SK-N-SH (cell line): ENCODE results near the gene WDR86. TPM values are rescaled to one million over a fixed set of nuclear protein-coding genes. Genes with fewer than 3 reads are reported as not detected.

Source experiments
- CTCF ChIA-PET: fragments of 300-600, 350-600 bp; formaldehyde crosslinking; extraction: SDS; loops from one replicate; lab custom pipeline; 2021; lab: Yijun Ruan, JAX
- POLR2A ChIA-PET: fragments of 350-600 bp; sonication (Branson Sonifier 250); formaldehyde crosslinking; extraction: SDS; loops from one replicate; lab custom pipeline; 2020; ENCODE audit warnings: antibody characterized with exemption, inconsistent platforms; lab: Yijun Ruan, JAX
- DNase-seq: peaks from one replicate; pipeline ENCODE4 v3.0.0; 2012
- H2AFZ ChIP-seq: fragments of 200-600 bp; sonication (generic); 2 replicates; pipeline ENCODE4 v1.8.1; 2016; ENCODE audit warnings: antibody characterized with exemption, mild to moderate bottlenecking, low read depth
- H3F3A ChIP-seq: fragments of 200-600 bp; sonication (generic); replicated peaks from 2 replicates; pipeline ENCODE3; 2016; ENCODE audit warnings: antibody characterized with exemption, mild to moderate bottlenecking; ENCODE audit not compliant: insufficient read depth
- H3K27ac ChIP-seq, 2 experiments: fragments of 200-500 bp in 1 of 2; fragments of 200-600 bp in 1 of 2; sonication (Bioruptor generic) in 1 of 2; sonication (generic), shearing (Covaris generic) in 1 of 2; 2 replicates each; pipeline versions ENCODE4 v1.5.1 to v1.6.1; 2014 to 2016; ENCODE audit warnings: low read depth in 2 of 2, inconsistent platforms in 1 of 2, low read length in 1 of 2, mild to moderate bottlenecking in 1 of 2, mixed read lengths in 1 of 2
- H3K27me3 ChIP-seq: fragments of 200-600 bp; sonication (generic), shearing (Covaris generic); 2 replicates; pipeline ENCODE4 v1.6.1; 2016; ENCODE audit warnings: mixed run types; ENCODE audit not compliant: insufficient read depth
- H3K36me3 ChIP-seq, 2 experiments: fragments of 200-500 bp in 1 of 2; fragments of 200-600 bp in 1 of 2; sonication (Bioruptor generic) in 1 of 2; sonication (generic) in 1 of 2; replicated peaks in 1 of 2; 2 replicates each; pipeline versions ENCODE3 to v1.5.1; 2014 to 2016; ENCODE audit warnings: low read length in 1 of 2, mild to moderate bottlenecking in 1 of 2; ENCODE audit not compliant: insufficient read depth in 2 of 2, control insufficient read depth in 1 of 2
- H3K4me1 ChIP-seq, 2 experiments: fragments of 200-500 bp in 1 of 2; fragments of 200-600 bp in 1 of 2; sonication (Bioruptor generic) in 1 of 2; sonication (generic), shearing (Covaris generic) in 1 of 2; 2 replicates each; pipeline versions ENCODE4 v1.5.1 to v1.6.1; 2014 to 2016; ENCODE audit warnings: low read depth in 1 of 2, low read length in 1 of 2, mixed run types in 1 of 2; ENCODE audit not compliant: insufficient read depth in 2 of 2, control insufficient read depth in 1 of 2
- H3K4me2 ChIP-seq: fragments of 200-600 bp; sonication (generic), shearing (Covaris generic); 2 replicates; pipeline ENCODE4 v1.6.1; 2017; ENCODE audit warnings: mixed run types
- H3K4me3 ChIP-seq, 2 experiments: fragments of 200-500 bp in 1 of 2; fragments of 200-600 bp in 1 of 2; sonication (Bioruptor generic) in 1 of 2; sonication (generic), shearing (Covaris generic) in 1 of 2; 2 replicates each; pipeline versions ENCODE4 v1.5.1 to v1.8.1; 2014 to 2016; ENCODE audit warnings: low read depth in 2 of 2, inconsistent platforms in 1 of 2, low read length in 1 of 2, mild to moderate bottlenecking in 1 of 2, mixed read lengths in 1 of 2, moderate library complexity in 1 of 2
- H3K79me2 ChIP-seq: fragments of 200-600 bp; sonication (generic); 2 replicates; pipeline ENCODE4 v1.8.1; 2017; ENCODE audit warnings: mild to moderate bottlenecking; ENCODE audit not compliant: insufficient read depth
- H3K9ac ChIP-seq: fragments of 200-600 bp; sonication (generic); 2 replicates; pipeline ENCODE4 v1.6.1; 2017; ENCODE audit warnings: mixed run types
- H3K9me2 ChIP-seq: fragments of 200-600 bp; sonication (generic); 2 replicates; pipeline ENCODE4 v1.6.1; 2017; ENCODE audit warnings: mixed run types
- H3K9me3 ChIP-seq: fragments of 200-600 bp; sonication (generic); 2 replicates; pipeline ENCODE4 v1.6.1; 2017; ENCODE audit warnings: mixed run types, mild to moderate bottlenecking, moderate library complexity
- H4K20me1 ChIP-seq: fragments of 200-600 bp; sonication (generic); 2 replicates; pipeline ENCODE4 v1.6.1; 2017; ENCODE audit warnings: mild to moderate bottlenecking, mixed run types; ENCODE audit not compliant: insufficient read depth
- FOXM1 ChIP-seq: IDR thresholded peaks from 2 replicates; pipeline ENCODE4 v1.4.0; 2012; ENCODE audit warnings: low read depth, mild to moderate bottlenecking
- GATA2 ChIP-seq: sonication (generic); formaldehyde crosslinking; IDR thresholded peaks from 2 replicates; pipeline ENCODE4 v1.5.0; 2020; ENCODE audit warnings: mild to moderate bottlenecking, missing genetic modification reagents
- MEF2A ChIP-seq: IDR thresholded peaks from 2 replicates; pipeline ENCODE4 v1.4.0; 2012; ENCODE audit warnings: low read depth, borderline replicate concordance
- PBX3 ChIP-seq: IDR thresholded peaks from 2 replicates; pipeline ENCODE4; 2012
- POLR2AphosphoS5 ChIP-seq: IDR thresholded peaks from 2 replicates; pipeline ENCODE4 v1.6.1; 2012; ENCODE audit warnings: low read depth, low read length
- USF1 ChIP-seq: IDR thresholded peaks from 2 replicates; pipeline ENCODE4 v1.4.0; 2012; ENCODE audit warnings: low read depth, borderline replicate concordance
- USF2 ChIP-seq: fragments of 150-350 bp; IDR thresholded peaks from 2 replicates; pipeline ENCODE4 v1.6.1; 2017; ENCODE audit warnings: antibody characterized with exemption, low read length, low read depth, borderline replicate concordance
- WGBS: methylation state at CpG from one replicate; pipeline ENCODE4 v1.1.6; 2017; ENCODE audit warnings: low lambda C conversion rate; 5-methylcytosine and 5-hydroxymethylcytosine counted together
- polyA plus RNA-seq, 3 experiments: library from polyadenylated mRNA; depleted of rRNA; stranded (reverse); fragments of >200 nt; gene quantifications; 2 replicates each; pipeline ENCODE4 v1.2.3, GENCODE V29; 2012

The WDR86 gene
- polyA plus RNA-seq, 1 of the 3 experiments (the other 2 are of a cell fraction): 1.0 TPM

GRCh38 chr7:151391358-151391730 lies 18.5 kb downstream of the WDR86 start:
- WGBS: 86% methylated on average over 9 of the region's 9 CpGs
- CTCF ChIA-PET: interaction anchor here (0.9 to 1.4 kb wide), 3 partner anchors 19 to 41 kb away, joined by 3 to 5 read pairs (median 3); partner anchors contain the start of gene WDR86

GRCh38 chr7:151390598-151391357 lies 19.1 kb downstream of the WDR86 start:
- H3K27ac ChIP-seq: no peak overlapping the region
- CTCF ChIA-PET: interaction anchor here (0.9 to 1.4 kb wide), 6 partner anchors 12 to 368 kb away, joined by 3 to 5 read pairs (median 3); partner anchors contain the start of gene WDR86
- no peak for DNase-seq
- peaks cover 22% of the 10 kb centered on the region for H3K27me3 ChIP-seq
- H3K4me2 ChIP-seq: no peak overlapping the region
- H3K4me1 ChIP-seq: peaks cover 0 to 7% of the 10 kb centered on the region in 2 experiments; a peak in 1 of 4 replicates
- no peaks in the 10 kb centered on the region for H3K9me3 ChIP-seq
- H3K9ac ChIP-seq: no peak overlapping the region
- H3K36me3 ChIP-seq: no peaks in the 10 kb centered on the region
- H2AFZ ChIP-seq: no peak overlapping the region
- H3F3A ChIP-seq: no peaks in the 10 kb centered on the region
- H3K9me2 ChIP-seq: no peaks in the 10 kb centered on the region
- WGBS: 76% methylated on average over 25 of the region's 25 CpGs
- H3K79me2 ChIP-seq: no peaks in the 10 kb centered on the region
- no peak for TF ChIP-seq PBX3
- H3K4me3 ChIP-seq: no peak overlapping the region
- POLR2A ChIA-PET: no interaction called here
- no peaks in the 10 kb centered on the region for H4K20me1 ChIP-seq

More at GRCh38 chr7:151391358-151391730, 18.5 kb downstream of the WDR86 start:
- H4K20me1 ChIP-seq: no peaks in the 10 kb centered on the region
- no peaks in the 10 kb centered on the region for H3F3A ChIP-seq
- H3K27ac ChIP-seq: no peak overlapping the region
- H2AFZ ChIP-seq: no peak overlapping the region
- POLR2A ChIA-PET: interaction anchor here (0.6 kb wide), 1 partner anchor 57 kb away, joined by 3 read pairs; no protein-coding TSS in a partner anchor
- no peaks in the 10 kb centered on the region for H3K36me3 ChIP-seq
- H3K79me2 ChIP-seq: no peaks in the 10 kb centered on the region
- peaks cover 22% of the 10 kb centered on the region for H3K27me3 ChIP-seq
- no peaks in the 10 kb centered on the region for H3K9me3 ChIP-seq
- H3K9me2 ChIP-seq: no peaks in the 10 kb centered on the region
- no peak overlapping the region for H3K9ac ChIP-seq
- no peak overlapping the region for H3K4me3 ChIP-seq
- TF ChIP-seq USF1: no peak
- no peak for TF ChIP-seq MEF2A
- TF ChIP-seq FOXM1: no peak
- no peak for TF ChIP-seq USF2
- TF ChIP-seq GATA2: no peak
- no peak for TF ChIP-seq POLR2AphosphoS5
- peaks cover 0 to 7% of the 10 kb centered on the region in 2 experiments; a peak in 1 of 4 replicates for H3K4me1 ChIP-seq
- no peak overlapping the region for H3K4me2 ChIP-seq
- no peak for DNase-seq
